Left renal pelvis (tissue), 4 donors: Measurements from ENCODE around the gene MT1X. TPM values are rescaled to one million over a fixed set of nuclear protein-coding genes. Genes with fewer than 3 reads are reported as not detected.
"Not testable (repeated sequence)": the region's sequence is repeated elsewhere in the genome, so short reads cannot be mapped to it uniquely, and the experiment has no call there.

Experiments
- DNase-seq, 4 donors: peaks; one replicate each; pipeline ENCODE4 v3.0.0-alpha.2; 2013; ENCODE audit warnings: low read depth in 4 of 4, low spot score in 3 of 4
- polyA plus RNA-seq, 4 donors: library from polyadenylated mRNA; unstranded; fragments of 120-200 nt; gene quantifications; one replicate each; pipeline ENCODE4 v1.2.1, GENCODE V29; 2013; ENCODE audit not compliant: insufficient read length in 4 of 4

Gene MT1X
- polyA plus RNA-seq, 4 donors: 16.7 to 48.4 (median 22.0) TPM

DNA sequence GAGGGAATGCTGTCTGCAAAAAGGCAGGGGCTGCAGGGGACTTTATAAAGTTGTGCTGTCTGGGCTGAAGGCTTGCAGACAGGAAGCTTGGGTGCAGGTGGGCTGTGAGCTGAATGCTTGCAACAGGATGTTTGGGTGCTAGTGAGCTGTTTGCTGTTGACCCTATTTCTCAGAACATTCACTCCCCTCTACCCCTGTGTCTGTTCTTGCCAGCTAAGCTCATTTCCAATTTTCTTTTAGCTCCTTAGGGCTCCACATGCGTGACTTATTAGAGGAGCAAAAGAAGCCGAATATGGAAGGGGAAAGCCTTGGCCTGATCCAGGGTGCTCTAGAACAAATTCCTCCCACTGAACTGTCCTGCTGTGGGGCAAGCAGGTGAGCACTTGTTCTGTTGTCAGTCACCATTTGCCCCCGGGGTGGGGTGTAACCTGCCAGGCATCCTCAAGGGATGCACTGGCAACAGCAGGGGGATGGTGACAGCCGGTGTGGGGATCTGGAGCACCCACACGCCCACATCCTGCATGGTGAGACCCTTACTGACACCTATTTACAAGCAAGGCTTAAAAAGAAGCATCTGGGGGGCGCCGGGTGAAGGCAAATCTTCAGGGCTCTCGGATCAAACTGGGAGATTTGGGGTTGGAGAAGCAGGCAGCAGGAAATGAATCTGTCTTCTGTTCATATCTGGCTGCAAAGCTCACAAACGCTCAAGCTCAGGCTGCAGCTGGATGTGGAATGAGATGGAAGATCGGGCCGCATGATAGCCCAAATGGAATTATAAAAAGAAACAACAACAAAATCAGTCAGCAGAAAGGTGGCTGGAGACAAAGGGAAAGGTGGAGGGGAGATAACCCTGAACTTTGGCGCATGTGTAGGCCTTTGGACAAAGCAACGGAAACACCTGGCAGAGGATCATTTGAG, 26.5 kb downstream of the MT1X start:
- no peak for DNase-seq

DNA sequence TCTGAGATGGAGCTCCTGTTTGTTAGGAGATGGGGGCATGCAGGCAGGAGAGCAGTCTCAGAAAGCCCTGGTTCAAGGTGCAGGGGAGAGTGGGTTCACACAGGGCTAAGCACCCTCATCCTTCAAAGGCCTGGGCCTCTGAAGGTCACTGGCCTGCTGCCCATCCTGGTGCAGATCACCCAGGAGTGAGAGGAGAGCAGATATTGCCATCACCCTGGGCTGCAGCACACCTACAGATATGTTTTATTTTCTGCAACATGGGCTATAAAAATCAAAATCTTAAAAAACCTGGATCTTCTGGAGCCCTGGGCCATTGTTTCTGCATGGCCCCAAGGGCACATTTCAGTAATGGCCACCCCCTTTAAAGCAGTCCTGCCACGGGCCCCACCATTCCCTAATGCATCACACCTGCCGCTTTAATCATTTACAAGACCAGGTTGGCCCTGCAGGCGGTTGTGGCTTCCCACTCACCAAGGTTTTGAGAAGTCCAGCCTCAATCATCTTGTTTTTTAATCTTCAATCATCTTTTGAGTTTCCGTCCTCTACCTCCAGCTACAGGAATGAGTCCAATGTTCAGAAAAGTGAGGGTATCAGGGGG, 27.3 kb downstream of the MT1X start:
- DNase-seq: no peak

DNA sequence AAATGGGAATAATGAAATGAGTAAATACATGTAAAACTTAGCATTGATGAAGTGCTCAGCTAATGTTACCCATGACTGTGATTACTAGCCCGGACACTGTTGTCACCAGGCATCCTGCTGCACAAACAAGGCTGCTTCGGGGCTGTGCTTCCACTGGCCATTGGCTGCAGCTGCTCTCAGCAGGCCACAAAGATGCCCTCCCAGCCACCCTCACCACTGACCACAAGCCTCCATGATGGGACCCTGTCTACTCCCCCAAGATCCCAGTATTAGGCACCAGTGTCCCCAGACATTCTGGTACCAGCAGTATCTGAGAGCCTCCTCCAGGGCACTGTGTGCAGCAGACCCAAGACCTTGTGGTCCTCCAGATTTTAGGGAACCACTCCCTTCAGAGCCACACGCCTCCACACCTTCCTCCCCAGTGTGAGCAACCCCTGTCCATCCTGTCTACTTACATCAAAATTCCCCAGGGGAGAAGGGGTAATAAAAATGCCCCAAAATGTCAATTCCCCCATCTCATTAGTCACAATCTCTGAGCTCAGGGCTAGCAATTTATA, 28.0 kb downstream of the MT1X start:
- no peak for DNase-seq

DNA sequence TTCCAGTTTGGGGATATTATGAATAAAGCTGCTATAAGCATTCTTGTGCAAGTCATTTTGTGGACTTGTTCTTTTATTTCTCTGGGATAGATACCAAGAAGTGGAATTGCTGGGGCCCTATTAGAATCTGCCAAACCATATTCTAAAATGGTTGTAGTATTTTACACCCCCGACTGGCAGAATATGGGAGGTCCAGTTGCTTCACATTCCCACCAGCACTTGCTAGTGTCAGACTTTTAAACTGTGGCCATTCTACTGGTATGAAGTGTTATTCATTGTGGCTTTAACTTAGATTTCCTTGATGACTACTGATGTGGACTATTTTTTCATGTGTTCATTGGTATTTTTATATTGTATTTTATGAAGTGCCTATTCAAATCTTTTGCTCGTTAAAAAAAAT, 29.6 kb downstream of the MT1X start:
- DNase-seq: no peak

DNA sequence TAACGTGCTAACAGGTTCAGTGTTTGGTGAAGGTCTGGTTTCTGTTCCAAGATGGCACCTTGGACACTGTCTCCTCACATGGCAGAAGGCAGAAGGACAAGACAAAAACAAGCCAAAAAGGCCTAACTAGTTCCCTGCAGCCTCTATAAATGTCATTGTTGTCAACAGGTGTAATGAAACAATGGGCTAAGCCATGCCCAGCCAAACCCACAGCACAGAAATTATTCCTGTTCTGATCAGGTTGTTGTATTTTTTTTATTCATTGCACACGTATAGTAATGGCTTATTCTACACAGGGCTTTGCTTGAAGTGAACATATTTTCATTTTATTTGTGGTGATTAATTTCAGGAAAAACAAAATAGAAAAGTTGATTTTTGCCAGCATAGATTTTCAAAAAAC, 31.5 kb downstream of the MT1X start:
- no peak for DNase-seq

DNA sequence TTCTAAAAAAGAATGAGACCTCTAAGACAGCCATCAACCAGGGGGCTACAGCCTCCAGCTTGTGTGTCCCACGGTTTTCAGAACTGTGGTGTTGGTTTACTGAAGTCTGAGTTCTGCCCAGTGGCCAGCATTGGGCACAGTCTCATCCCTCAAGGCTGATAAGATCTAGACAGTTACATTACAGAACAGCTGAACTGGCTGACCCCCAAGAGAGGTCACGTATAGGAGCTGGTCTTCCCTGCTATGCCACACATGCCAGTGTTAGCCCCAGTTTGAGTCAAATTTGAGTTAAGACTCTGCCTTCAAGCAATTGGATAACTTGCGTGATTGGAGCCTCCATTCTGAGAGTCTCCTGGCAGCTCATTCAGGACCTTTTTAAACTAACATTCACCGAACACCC, 32.9 kb downstream of the MT1X start:
- DNase-seq: no peak

DNA sequence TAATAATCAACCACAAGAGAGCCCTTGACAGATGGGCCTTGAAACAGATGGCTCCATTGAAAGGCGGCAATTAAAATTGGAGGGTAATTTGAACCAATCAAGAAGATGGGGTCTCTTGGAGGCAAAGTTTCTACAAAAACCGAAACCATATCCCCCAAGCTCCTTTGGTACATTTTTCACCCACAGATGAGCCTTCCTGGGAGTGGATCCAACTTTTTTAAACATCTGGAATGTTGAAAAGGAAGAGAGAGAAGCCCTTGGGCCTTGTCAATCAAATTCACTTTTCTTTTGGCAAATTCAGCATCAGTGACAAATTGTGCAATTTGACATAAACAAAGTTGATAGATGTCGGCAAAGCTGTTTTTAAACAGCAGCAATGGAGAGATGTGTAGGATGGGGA, 34.5 kb downstream of the MT1X start:
- DNase-seq: no peak

DNA sequence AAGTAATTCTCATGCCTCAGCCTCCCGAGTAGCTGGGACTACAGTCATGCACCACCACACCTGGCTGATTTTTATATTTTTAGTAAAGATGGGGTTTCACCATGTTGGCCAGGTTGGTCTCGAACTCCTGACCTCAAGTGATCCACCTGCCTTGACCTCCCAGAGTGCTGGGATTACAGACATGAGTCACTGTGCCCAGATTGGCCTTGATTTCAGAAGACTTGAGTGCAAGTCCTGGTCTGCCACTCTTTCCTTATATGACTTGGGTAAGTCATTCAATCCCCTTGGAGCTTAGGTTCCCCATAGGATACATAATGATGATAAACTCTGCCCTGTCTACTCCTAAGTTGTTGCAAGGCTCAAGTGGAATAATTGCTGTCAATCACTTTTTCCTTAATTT, 35.3 kb downstream of the MT1X start:
- not testable (repeated sequence) for DNase-seq

DNA sequence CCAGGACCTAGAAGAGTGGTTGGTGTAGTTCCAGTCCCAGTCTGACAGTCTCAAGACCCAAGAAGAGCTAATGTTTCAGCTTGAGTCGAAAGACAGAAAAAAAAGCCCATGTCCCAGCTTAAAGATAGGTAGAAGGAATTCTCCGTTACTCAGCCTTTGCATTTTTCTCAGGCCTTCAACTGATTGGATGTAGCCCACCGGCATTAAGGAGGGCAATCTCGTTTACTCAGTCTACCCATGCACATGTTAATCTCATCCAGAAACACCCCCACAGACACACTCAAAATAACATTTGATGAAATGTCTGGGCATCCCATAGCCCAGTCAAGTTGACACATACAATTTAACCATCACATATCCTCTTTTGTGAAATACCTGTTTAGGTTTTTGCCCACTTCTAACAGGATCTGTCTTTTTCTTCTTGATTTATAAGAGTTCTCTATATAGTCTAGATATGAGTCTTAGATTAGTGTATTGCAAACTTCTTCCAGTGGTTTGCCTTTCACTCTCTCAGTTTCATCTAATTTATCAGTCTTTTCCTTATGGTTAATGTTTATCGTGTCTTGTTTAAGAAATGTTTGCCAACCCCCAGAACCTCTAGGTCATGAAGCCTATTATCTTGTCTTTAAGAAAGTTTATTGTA, 40.1 kb downstream of the MT1X start:
- no peak for DNase-seq

DNA sequence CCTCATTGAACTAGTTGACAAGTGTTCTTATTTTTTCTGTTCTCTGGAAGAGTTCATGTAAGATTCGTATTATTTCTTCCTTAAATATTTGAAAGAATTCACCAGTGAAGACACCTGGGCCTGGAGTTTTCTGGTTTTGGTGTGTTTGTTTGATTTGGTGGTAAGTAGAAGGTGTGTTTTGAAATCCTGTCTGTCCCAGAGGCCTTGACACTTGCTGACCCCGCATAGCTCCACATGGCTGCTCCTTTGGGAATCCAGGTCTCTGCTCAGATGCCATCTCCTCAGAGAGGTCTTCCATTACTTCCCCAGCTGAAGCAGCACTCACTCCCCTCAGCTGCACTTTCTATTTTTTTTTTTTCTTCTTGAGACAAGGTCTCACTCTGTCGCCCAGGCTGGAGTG, 41.9 kb downstream of the MT1X start:
- DNase-seq: no peak

DNA sequence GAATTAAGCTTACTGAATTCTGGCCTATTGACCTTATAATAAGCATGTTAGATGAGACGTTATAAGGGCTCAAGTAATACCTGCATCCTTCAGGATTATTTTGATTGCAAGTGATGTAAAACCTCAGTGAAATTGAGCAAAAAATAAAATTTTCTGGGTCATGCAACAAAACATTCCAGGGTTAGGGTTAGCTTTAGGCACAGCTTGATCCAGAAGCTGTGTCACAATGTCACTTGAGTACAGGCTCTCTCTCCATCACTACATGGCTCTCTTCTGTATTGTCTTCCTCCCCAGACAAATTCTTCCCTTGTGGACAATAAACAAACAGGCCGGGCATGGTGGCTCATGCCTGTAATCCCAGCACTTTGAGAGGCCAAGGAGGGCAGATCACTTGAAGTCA, 44.0 kb downstream of the MT1X start:
- DNase-seq: no peak

DNA sequence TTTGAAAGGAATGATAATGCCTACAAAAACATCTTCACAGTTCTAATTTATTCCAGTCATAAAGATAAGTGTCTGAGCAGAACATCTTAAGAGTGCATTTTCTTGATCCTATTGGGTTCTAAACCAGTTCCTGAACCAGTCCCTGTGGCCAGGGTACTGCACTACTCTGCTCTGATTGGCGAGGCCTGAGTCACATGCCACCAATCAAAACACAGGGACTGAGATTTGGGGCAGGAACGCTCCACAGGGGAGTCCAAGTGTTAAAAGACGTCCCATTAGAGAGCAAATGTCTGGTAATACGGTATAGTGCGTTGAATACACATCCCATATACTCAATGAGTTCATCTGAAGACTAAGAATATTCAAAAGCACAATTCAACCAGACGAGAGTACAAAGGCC, 44.7 kb downstream of the MT1X start:
- no peak for DNase-seq

DNA sequence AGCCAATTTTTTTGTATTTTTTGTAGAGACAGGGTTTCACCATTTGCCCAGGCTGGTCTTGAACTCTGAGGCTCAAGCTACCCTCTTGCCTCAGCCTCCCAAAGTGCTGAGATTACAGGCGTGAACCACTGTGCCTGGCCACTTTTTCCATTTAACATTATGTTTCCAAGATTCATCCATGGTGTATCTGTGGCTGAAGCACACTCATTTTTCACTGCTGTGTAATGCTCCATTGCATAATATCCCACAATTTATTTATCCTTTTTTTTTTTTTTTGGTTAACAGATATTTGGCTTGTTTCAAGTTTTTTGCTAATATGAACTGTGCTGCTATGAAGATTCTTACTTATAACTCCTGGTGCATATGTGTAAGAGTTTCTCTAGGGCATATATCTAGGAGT, 45.8 kb downstream of the MT1X start:
- DNase-seq: no peak

DNA sequence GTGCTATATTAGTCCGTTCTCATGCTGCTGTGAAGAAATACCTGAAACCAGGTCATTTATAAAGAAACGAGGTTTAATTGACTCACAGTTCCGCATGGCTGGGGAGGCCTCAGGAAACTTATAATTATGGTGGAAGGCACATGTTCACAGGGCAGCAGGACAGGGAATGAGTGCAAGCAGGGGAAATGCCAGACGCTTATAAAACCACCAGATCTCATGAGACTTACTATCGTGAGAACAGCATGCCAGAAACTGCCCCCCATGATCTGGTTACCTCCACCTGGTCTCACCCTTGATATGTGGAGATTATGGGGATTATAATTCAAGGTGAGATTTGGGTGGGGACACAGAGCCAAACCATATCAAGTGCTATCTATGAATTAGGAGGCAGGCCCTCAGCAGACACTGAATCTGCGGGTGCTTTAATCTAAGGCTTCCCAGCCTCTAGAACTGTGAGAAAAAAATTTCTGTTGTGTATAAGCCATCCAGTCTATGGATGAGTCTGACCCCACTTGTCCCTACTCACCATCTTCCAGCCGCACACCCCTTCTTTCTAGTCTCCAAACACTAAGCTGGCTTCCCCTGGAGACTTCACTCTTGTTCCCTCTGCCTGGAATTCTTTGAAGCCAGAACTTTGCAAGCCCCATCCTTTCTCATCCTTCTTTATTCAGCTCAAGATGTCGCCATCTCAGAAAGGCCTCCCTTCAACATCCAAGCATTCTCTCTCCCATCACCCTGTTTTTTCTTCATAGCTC, 46.9 kb downstream of the MT1X start:
- no peak for DNase-seq

DNA sequence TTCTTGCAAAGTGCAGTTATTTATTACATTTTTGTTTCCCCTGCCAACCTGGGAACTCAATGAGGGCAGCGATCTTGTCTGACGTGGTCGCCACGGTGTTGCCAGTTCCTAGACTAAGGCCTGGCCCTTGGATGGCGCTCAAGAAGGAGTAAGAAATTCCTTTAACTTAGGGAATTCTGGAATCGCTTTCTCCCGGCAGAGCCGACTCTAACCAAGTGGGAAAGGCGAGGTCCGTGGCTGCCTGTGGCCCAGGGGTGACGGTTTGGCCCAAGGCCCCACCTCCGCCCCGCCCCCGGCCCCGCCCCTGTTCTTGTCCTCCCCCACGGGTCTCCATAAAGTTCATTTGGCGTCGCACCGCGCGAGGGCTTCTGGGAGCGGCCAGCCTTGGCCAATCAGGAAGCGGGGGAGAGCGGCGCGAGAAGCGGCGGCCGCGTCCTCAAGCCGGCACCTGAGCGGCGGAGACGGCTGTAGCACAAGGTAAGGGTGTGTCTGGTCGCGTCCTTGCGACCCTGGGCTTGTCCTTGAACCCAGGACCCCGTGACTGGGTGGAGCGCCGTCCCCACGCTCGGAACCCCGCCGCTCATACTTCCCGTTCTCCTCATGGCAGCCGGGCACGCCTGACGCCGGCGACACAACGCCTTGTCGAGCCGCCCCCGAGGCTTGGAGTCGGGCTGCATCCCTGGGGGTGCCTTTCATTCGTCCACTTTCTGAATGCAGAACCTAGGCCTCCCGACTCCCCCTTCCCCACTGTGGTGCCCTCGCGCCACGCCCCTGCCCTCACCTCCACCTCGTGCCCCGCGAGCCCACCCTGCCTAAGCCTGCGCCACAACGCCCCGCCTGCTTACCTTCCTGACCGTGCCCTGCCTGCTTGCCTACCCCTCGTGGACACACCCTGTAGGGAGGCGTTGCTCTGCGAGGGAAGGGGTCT, 47.7 kb downstream of the MT1X start, which contains the start of gene NUP93:
Gene NUP93 (plus strand): TSS at position 395 of the 928 bp plus-strand sequence. CDS start 18,119 bp downstream, outside the sequence.
- DNase-seq: peak; percentile 79 to 91 (median 83)

DNA sequence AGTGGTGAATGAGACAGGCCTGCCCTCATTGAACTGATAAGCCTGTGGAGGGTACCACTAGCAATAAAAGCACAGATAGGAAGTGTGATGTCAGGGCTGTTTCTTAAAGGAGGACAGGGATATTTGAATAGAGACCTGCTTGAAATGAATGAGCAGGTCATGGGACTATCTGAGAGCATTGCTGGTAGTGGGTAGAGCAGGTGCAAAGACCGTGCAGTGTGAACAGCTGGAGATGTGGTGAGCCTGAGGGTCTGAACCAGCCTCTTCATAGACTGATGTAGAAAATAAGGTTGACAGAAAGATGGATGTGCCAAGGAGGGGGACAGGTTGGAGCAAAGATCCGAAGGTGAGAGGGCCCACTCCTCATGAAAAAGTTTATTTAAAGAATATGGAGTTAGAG, 50.1 kb downstream of the MT1X start:
- no peak for DNase-seq

DNA sequence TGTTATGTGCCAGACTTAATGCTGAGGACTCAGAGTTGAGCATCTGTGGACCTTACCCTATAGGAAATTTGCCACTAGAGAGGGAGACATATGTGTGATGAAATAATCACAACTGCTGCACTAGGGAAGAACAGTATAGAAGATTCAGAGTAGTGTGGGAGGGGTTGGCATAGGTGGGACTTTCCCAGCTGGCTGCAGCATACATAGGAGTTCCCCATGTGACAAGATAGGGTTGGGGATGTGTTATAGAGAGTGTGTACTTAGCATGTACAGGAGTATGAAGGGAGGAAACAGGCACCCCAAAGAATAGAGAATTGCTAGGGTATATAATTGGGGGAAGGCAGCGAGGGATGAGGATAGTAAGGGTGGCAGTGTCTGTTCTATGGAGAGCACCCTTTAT, 50.6 kb downstream of the MT1X start:
- no peak for DNase-seq
